NT2/D1 (cell line): Measurements from ENCODE around the gene CCDC102B.

Experiments
- SUZ12 ChIP-seq: IDR thresholded peaks from 2 replicates; pipeline ENCODE4 v1.6.1; 2011; ENCODE audit not compliant: insufficient read length, insufficient read depth; ENCODE audit errors: extremely low read depth
- ZNF274 ChIP-seq: IDR thresholded peaks from 2 replicates; pipeline ENCODE4 v1.6.1; 2011; ENCODE audit warnings: mild to moderate bottlenecking, low read depth, low read length

GRCh38 chr18:68865021-68865420 lies 67.1 kb downstream of the CCDC102B start:
- TF ChIP-seq ZNF274 (no peak), SUZ12 (no peak)
